DOHH2 (cell line): ENCODE measurements around the gene CCNI2.
A peak's percentile ranks its signal among the peaks of the same experiment; 100 is the strongest.

Source experiments
- H3F3A ChIP-seq: fragments of 200-600 bp; sonication (generic), shearing (Covaris generic); 2 replicates; pipeline ENCODE4 v1.6.0; 2016; ENCODE audit warnings: antibody characterized with exemption, mild to moderate bottlenecking; ENCODE audit not compliant: control insufficient read depth, insufficient read depth
- H3K27ac ChIP-seq: fragments of 200-600 bp; sonication (generic); 2 replicates; pipeline ENCODE4 v1.5.1; 2014; ENCODE audit warnings: low read depth, mild to moderate bottlenecking, low read length, moderate library complexity
- H3K27me3 ChIP-seq: fragments of 200-600 bp; sonication (generic); 2 replicates; pipeline ENCODE4 v1.6.1; 2014; ENCODE audit warnings: mild to moderate bottlenecking, low read length, mixed read lengths; ENCODE audit not compliant: control insufficient read depth
- H3K36me3 ChIP-seq: fragments of 200-600 bp; sonication (generic); 2 replicates; pipeline ENCODE4 v1.6.1; 2014; ENCODE audit warnings: mild to moderate bottlenecking, low read length, moderate library complexity, mixed read lengths; ENCODE audit not compliant: control insufficient read depth
- H3K4me1 ChIP-seq: fragments of 200-600 bp; sonication (generic); 2 replicates; pipeline ENCODE4 v1.6.1; 2014; ENCODE audit warnings: mild to moderate bottlenecking, low read length, mixed read lengths; ENCODE audit not compliant: control insufficient read depth
- H3K4me2 ChIP-seq: fragments of 200-600 bp; sonication (generic); 2 replicates; pipeline ENCODE4 v1.6.0; 2014; ENCODE audit warnings: mild to moderate bottlenecking, low read length, moderate library complexity
- H3K4me3 ChIP-seq: fragments of 200-600 bp; sonication (generic); 2 replicates; pipeline ENCODE4 v1.5.1; 2014; ENCODE audit warnings: mild to moderate bottlenecking, low read length, mixed read lengths
- H3K79me2 ChIP-seq: fragments of 200-600 bp; sonication (generic); 2 replicates; pipeline ENCODE4 v1.6.1; 2014; ENCODE audit warnings: mild to moderate bottlenecking, low read length, mixed read lengths; ENCODE audit not compliant: control insufficient read depth
- H3K9me2 ChIP-seq: fragments of 200-600 bp; sonication (generic); replicated peaks from 2 replicates; pipeline ENCODE4 v1.6.1; 2014; ENCODE audit warnings: mild to moderate bottlenecking, low read length, mixed read lengths; ENCODE audit not compliant: control insufficient read depth
- H3K9me3 ChIP-seq: fragments of 200-600 bp; sonication (generic); 2 replicates; pipeline ENCODE4 v1.6.1; 2014; ENCODE audit warnings: antibody characterized with exemption, low read length, mixed read lengths; ENCODE audit not compliant: control insufficient read depth, insufficient read depth
- H4K20me1 ChIP-seq: fragments of 200-600 bp; sonication (generic); 2 replicates; pipeline ENCODE4 v1.6.0; 2014; ENCODE audit warnings: low read depth, mild to moderate bottlenecking, antibody characterized with exemption, low read length, moderate library complexity; ENCODE audit not compliant: control insufficient read depth, insufficient read depth
- CTCF ChIP-seq: fragments of 200-600 bp; sonication (generic); IDR thresholded peaks from one replicate; pipeline ENCODE4 v1.5.1; 2014; ENCODE audit warnings: antibody characterized with exemption, mild to moderate bottlenecking, low read depth, low read length; ENCODE audit not compliant: poor library complexity, severe bottlenecking
- EZH2phosphoT487 ChIP-seq: fragments of 200-600 bp; sonication (generic); IDR thresholded peaks from 2 replicates; pipeline ENCODE4 v1.6.1; 2017; ENCODE audit warnings: borderline replicate concordance, mild to moderate bottlenecking, antibody characterized with exemption, low read length, moderate library complexity, mixed read lengths

The CCNI2 gene

GRCh38 chr5:132714456-132715307 lies 32.5 kb upstream of the CCNI2 start:
- Histone ChIP-seq H3K4me3 (no peak overlapping the region), H3K79me2 (no peaks in the 10 kb centered on the region), H3K27me3 (no peaks in the 10 kb centered on the region), H3K4me2 (no peak overlapping the region), H3K9me2 (no peaks in the 10 kb centered on the region), H3K27ac (no peak overlapping the region), H4K20me1 (no peaks in the 10 kb centered on the region), H3K4me1 (no peaks in the 10 kb centered on the region), H3K9me3 (no peaks in the 10 kb centered on the region), H3K36me3 (peaks cover 5% of the 10 kb centered on the region), H3F3A (0 out of 2 replicates have a peak, but pooled peaks cover 2% of the 10 kb centered on the region)
- TF ChIP-seq EZH2phosphoT487 (no peak), CTCF (peak; percentile 62)

DNA sequence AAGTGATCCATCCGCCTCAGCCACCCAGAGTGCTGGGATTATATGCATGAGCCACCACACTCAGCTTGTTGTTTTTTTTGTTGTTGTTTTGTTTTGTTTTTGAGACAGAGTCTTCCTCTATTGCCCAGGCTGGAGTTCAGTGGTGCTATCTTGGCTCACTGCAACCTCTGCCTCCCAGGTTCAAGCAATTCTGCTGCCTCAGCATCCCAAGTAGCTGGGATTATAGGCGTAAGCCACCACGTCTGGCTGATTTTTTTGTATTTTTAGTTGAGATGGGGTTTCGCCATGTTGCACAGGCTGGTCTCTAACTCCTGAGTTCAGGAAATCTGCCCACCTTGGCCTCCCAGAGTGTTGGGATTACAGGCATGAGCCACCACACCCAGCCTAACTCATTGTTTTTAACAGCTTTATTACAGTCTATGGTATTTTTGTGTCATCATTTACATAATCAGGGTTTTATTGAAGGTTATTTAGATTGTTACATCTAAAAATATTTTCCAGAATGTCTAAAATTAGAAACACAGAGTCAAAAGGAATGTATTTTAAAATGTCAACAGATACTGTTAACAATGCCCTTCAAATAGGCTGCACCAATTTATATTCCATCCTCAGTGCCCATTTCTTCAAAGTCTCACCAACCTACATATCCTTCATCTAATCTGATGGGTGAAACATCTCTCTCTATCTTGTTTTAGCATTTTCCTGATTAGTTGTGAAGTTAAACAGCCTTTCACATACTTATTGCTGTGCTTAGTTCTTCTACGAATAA lies 28.5 kb upstream of the CCNI2 start:
- Histone ChIP-seq H3K9me3 (no peaks in the 10 kb centered on the region), H3K79me2 (no peaks in the 10 kb centered on the region), H3K4me1 (no peaks in the 10 kb centered on the region), H3K27me3 (no peaks in the 10 kb centered on the region), H4K20me1 (no peaks in the 10 kb centered on the region), H3F3A (0 out of 2 replicates have a peak, but pooled peaks cover 2% of the 10 kb centered on the region), H3K4me3 (no peak overlapping the region), H3K27ac (no peak overlapping the region), H3K9me2 (no peaks in the 10 kb centered on the region), H3K36me3 (peaks cover 10% of the 10 kb centered on the region), H3K4me2 (no peak overlapping the region)
- no peak for TF ChIP-seq CTCF
- no peak for TF ChIP-seq EZH2phosphoT487

GRCh38 chr5:132725745-132726144 lies 21.5 kb upstream of the CCNI2 start:
- Histone ChIP-seq H3K9me3 (no peaks in the 10 kb centered on the region), H3K9me2 (no peaks in the 10 kb centered on the region), H3K4me2 (no peak overlapping the region), H3F3A (0 out of 2 replicates have a peak, but pooled peaks cover 3% of the 10 kb centered on the region), H3K4me3 (no peak overlapping the region), H3K27me3 (no peaks in the 10 kb centered on the region), H4K20me1 (no peaks in the 10 kb centered on the region), H3K79me2 (no peaks in the 10 kb centered on the region), H3K27ac (no peak overlapping the region), H3K4me1 (no peaks in the 10 kb centered on the region), H3K36me3 (0 out of 2 replicates have a peak, but pooled peaks cover 3% of the 10 kb centered on the region)
- TF ChIP-seq EZH2phosphoT487 (no peak), CTCF (no peak)
